Endothelial cell (in vitro differentiated cells): ENCODE results near the gene VTI1A. TPM values are rescaled to one million over a fixed set of nuclear protein-coding genes. Genes with fewer than 3 reads are reported as not detected.

Experiments
- DNase-seq: peaks from one replicate; pipeline ENCODE4 v3.0.0; 2021; ENCODE audit warnings: low spot score
- H3K27ac Mint-ChIP-seq: one replicate; pipeline ENCODE4 v1.8.0; 2021; ENCODE audit warnings: mixed read lengths, inconsistent platforms; ENCODE audit not compliant: unreplicated experiment
- H3K27me3 Mint-ChIP-seq: one replicate; pipeline ENCODE4 v1.8.0; 2021; ENCODE audit warnings: mild to moderate bottlenecking, moderate library complexity, mixed read lengths, inconsistent platforms; ENCODE audit not compliant: unreplicated experiment
- H3K36me3 Mint-ChIP-seq: one replicate; pipeline ENCODE4 v1.8.0; 2021; ENCODE audit warnings: mild to moderate bottlenecking, low read depth, mixed read lengths, inconsistent platforms; ENCODE audit not compliant: unreplicated experiment
- H3K4me1 Mint-ChIP-seq: one replicate; pipeline ENCODE4 v1.8.0; 2021; ENCODE audit warnings: mild to moderate bottlenecking, mixed read lengths, inconsistent platforms; ENCODE audit not compliant: unreplicated experiment
- H3K4me3 Mint-ChIP-seq: one replicate; pipeline ENCODE4 v1.8.0; 2021; ENCODE audit warnings: mild to moderate bottlenecking, mixed read lengths, inconsistent platforms; ENCODE audit not compliant: unreplicated experiment
- H3K9me3 Mint-ChIP-seq: one replicate; pipeline ENCODE4 v1.8.0; 2021; ENCODE audit warnings: mixed read lengths, inconsistent platforms; ENCODE audit not compliant: unreplicated experiment
- CTCF ChIP-seq: fragments of 200-600 bp; sonication (generic); IDR thresholded peaks from one replicate; pipeline ENCODE4 v1.5.0; 2021; ENCODE audit warnings: antibody characterized with exemption; ENCODE audit not compliant: unreplicated experiment
- total RNA-seq: library from RNA; stranded (reverse); fragmentation: NEBNext Ultra II Directional; extraction: Animal tissue kit (Norgen Biotek cat#: 25700); gene quantifications from one replicate; pipeline ENCODE4 v1.2.1, GENCODE V29; 2021; ENCODE audit not compliant: unreplicated experiment

VTI1A gene
- total RNA-seq, 1 donor from 2014 or later, result 35.4 TPM

GRCh38 chr10:112815269-112816032 lies 368.4 kb downstream of the VTI1A start:
- Mint-ChIP-seq H3K36me3 (peaks cover 8% of the 10 kb centered on the region), H3K27me3 (no peaks in the 10 kb centered on the region), H3K4me1 (peaks cover 57% of the 10 kb centered on the region), H3K4me3 (no peak overlapping the region), H3K27ac (no peak overlapping the region), H3K9me3 (no peaks in the 10 kb centered on the region)
- TF ChIP-seq CTCF, result no peak
- no peak for DNase-seq

GRCh38 chr10:112816033-112816430 lies 369.0 kb downstream of the VTI1A start:
- no peak for TF ChIP-seq CTCF
- Mint-ChIP-seq H3K4me1 (peaks cover 52% of the 10 kb centered on the region), H3K4me3 (no peak overlapping the region), H3K36me3 (peaks cover 5% of the 10 kb centered on the region), H3K27me3 (peaks cover 1% of the 10 kb centered on the region), H3K9me3 (no peaks in the 10 kb centered on the region), H3K27ac (no peak overlapping the region)
- DNase-seq, result no peak

GRCh38 chr10:112816891-112817290 lies 369.9 kb downstream of the VTI1A start:
- Mint-ChIP-seq H3K27me3 (peaks cover 1% of the 10 kb centered on the region), H3K9me3 (no peaks in the 10 kb centered on the region), H3K4me3 (no peak overlapping the region), H3K4me1 (peaks cover 49% of the 10 kb centered on the region), H3K36me3 (peaks cover 5% of the 10 kb centered on the region), H3K27ac (no peak overlapping the region)
- no peak for DNase-seq
- no peak for TF ChIP-seq CTCF

GRCh38 chr10:112817981-112818777 lies 371.2 kb downstream of the VTI1A start:
- no peak for DNase-seq
- Mint-ChIP-seq H3K4me1 (peaks cover 37% of the 10 kb centered on the region), H3K27me3 (peaks cover 3% of the 10 kb centered on the region), H3K9me3 (no peaks in the 10 kb centered on the region), H3K4me3 (no peak overlapping the region), H3K27ac (no peak overlapping the region), H3K36me3 (peaks cover 8% of the 10 kb centered on the region)
- TF ChIP-seq CTCF, result no peak

- no peak overlapping the region for H3K27ac Mint-ChIP-seq
- peaks cover 8% of the 10 kb centered on the region for H3K36me3 Mint-ChIP-seq
- no peak for TF ChIP-seq CTCF
- DNase-seq, result no peak
- peaks cover 32% of the 10 kb centered on the region for H3K4me1 Mint-ChIP-seq
- no peaks in the 10 kb centered on the region for H3K9me3 Mint-ChIP-seq
- H3K27me3 Mint-ChIP-seq, result peaks cover 3% of the 10 kb centered on the region
- no peak overlapping the region for H3K4me3 Mint-ChIP-seq
Measured at GRCh38 chr10:112819231-112819630, 372.2 kb downstream of the VTI1A start.
